Stimulated activated CD8-positive, alpha-beta memory T cell treated with anti-CD3 and anti-CD28 coated beads, Interleukin-15, amount 100 ng/mL, for 1 hour (primary cell): ENCODE data around the gene PPP3R2.
"Not testable (repeated sequence)": the region's sequence is repeated elsewhere in the genome, so short reads cannot be mapped to it uniquely, and the experiment has no call there.

Experiments used
- DNase-seq: peaks from one replicate; pipeline ENCODE4 v3.0.0-alpha.2; 2020; ENCODE audit warnings: low read depth

Gene PPP3R2, protein sequence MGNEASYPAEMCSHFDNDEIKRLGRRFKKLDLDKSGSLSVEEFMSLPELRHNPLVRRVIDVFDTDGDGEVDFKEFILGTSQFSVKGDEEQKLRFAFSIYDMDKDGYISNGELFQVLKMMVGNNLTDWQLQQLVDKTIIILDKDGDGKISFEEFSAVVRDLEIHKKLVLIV

DNA sequence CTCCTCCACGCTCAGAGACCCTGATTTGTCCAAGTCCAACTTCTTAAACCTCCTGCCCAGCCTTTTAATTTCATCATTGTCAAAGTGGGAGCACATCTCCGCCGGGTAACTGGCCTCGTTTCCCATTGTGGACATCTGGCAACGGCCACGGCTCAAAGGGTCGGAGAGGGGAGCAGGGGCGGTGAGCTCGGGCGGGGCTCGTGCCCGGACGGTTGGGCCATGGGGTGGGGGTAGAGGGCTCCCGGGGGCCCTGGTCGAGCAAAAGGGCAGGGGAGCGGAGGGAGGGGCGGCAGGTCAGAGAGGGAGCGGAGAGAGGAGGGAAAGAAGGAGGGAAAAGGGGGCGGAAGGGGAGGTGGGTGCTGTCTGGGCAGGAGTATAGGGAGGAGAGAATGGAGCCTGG, at the start of gene PPP3R2:
TSS of gene PPP3R2 (minus strand) at position 174 of the 400 bp plus-strand sequence. CDS start at position 126, 48 bp downstream.
- DNase-seq = no peak

DNA sequence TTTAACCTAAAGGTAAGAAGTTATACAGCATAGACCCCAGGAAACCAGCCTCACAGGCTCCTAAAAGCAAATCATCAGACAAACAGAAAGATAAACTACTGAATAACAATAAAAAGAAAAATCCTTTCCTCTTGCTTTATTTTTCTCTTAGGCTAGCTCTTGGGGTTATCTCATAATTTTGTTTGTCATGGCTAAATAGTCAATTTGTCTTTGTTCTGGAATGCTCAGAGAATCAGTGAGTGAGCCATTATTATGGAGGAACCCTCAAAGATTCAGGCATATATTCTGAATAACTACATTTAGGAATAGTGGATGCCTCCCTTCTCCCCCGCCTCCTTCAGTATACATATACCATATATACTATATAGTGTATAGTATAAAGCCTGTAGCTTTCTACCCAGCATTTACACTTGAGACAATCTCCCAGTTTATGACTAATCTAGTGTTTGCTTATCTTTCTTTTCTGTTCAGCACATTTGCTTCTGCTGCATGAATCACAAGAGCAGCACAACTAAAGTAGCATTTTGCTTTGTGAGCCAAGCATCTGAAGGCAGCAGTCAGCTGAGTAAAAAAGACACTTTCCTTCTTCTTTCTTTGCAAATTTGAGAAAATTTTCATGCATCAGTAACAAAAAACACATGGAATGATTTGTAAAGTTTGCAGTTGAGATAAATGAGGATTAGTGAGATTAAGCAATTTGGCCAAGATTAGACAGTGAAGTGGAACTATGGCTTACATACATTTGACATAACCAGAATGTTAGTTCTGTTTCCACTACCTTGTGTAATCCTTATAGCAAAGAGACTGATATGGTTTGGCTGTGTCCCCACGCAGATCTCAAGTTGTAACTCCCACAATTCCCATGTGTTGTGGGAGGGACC, 45.3 kb upstream of the PPP3R2 start:
- no peak for DNase-seq

DNA sequence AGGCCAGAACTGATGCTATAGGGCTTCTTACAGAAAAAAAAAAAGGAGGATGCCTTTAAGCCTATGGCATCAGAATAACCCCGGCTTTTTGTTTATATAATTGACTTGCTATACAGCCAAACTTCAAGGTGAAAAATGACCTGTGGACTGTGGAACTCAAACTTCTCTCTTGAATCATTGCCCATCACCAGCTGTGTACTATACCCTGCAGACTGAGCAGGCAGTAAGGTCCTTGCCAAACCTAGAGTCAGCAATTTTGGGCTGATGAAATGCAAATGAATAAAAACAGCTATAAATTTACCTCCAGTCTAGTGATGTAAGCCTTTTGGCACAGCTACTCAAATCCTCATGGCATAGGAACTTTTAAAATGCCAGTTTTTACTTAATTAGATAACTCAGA, 44.5 kb upstream of the PPP3R2 start:
- DNase-seq = no peak

DNA sequence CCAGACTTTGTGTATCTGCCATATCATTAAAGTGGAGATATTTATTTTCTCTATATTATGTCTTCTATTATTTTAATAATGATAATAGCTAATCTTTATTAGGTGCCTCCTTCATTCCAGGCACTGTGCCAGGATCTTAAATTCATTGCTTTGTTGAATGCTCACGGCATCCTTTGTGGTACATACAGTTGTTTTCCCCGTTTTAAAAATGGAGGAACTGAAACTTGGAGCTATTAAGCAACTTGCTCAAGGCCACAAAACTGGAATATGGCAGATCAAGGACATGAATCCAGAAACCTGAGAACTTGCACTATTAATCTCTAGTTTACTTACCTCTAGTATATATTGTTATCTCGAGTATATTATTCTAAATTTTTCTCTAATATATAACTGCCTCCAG, 41.5 kb upstream of the PPP3R2 start:
- no peak for DNase-seq

DNA sequence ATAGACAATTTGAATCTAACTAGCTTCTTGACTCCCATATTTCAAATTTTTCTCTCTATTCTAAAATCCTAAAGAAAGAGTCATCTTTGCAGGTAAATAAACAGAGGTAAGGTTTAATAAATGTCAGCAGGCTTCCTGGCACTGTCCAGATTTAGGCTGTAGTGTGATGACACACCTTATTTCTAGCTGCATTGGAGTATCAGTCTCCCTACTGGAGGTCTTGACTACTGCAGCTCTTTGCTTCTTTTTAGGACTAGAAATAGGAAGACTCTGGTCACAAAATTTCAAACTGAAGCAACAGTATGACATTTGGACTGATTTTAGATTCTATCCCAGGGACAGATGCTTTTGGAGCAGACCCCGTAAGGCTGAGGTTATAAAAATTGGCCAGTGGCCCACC, 40.7 kb upstream of the PPP3R2 start:
- DNase-seq = no peak

DNA sequence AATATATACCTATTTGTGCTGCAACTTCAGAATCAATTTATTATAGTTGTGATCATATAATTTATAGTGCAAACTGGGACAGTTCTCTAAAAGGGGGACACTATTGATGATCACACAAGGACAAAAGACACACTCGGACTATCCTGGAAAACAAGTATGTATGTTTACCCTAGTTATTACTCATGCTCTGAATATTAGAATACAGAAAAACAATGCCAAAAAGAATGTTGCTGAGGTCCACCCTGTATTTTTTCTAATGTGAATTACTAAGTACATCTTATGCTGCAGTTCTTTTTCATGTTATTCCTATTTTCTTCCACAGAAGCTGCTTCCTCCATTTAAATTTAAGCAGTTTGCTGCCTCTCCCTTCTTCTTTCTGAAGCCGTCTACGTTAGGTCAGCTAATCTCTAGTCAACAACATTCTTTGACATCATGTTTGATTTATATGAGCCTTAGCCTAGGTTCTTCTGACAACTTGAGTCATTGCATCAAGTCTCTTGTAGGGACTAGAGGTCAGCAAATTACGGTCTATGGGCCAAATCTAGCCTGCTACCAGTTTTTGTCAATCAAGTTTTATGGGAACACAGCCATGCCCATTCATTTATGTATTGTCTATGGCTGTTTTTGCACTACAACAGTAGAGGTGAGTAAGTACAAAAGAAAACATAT, 40.1 kb upstream of the PPP3R2 start:
- DNase-seq = no peak

DNA sequence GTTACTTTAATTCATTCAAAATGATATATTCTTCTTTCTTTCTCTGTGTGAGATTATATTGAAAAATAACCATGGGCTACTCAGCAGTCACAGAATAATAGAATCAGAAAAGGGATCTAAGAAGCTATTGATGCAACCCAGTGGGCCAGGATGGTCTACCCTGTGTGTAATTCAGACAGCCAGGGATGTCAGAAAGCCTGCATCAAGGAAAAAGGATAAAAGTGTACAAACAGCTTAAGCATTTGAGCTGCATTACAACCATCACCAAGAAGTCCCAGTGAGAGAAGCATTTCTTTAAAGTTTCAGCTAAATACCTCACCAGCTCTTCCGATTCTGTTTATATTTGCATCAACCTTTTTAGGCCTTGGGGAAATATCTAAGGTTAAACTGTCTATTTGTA, 37.8 kb upstream of the PPP3R2 start:
- DNase-seq = no peak

DNA sequence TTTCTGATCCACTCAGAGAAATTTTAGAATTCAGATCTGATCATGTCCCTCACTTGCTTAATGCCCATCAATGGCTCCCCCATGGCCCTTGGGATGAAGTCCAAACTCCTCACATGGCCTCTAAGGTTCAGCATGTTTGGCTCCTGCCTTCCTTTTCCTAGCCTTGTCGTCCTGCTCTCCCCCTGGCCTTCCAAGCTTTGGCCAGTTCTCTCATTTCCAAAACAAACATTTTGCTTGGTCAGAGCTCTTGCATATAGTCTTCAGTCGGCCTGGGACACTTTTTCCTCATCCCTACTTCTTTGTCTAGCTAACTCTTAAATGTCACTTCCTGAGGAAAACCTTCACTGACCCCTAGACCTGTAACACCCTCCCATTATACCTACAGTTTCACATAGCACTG, 37.1 kb upstream of the PPP3R2 start:
- DNase-seq = no peak

DNA sequence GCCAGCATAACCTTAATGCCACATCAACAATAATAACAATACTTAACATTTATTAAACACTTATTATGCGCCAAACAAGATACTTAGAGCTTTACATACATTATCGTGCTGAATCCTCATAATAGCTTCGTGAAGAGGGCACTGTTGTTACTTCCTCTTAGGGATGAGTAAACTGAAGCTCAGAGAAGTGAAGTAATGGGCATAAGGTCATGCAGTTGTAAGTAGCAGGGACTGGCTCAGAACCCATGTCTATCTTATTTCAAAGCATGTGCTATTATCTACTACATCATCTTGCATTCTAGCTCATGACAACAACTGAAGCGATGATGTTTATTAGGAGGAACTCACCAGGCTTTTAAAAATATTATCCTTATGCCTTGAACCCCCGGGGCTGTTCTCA, 34.9 kb upstream of the PPP3R2 start:
- no peak for DNase-seq

DNA sequence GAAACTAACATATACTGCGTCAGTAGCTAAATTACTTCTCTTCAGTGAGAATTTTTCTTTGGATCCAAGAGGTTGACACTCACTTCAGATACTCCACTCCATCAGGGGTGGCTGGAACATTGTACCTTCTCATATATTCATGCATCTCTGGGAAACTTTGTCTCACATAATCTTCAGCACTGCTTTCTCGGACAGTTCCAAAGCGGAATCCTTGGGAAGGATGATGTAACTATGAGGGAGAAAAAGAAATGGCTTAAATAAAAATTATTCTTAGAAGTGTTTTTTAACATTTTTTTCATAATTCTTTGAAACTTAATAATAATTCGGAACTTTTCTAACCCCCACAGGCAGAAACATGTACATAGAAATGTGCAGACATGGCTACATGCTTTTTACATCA, 33.4 kb upstream of the PPP3R2 start:
- no peak for DNase-seq

DNA sequence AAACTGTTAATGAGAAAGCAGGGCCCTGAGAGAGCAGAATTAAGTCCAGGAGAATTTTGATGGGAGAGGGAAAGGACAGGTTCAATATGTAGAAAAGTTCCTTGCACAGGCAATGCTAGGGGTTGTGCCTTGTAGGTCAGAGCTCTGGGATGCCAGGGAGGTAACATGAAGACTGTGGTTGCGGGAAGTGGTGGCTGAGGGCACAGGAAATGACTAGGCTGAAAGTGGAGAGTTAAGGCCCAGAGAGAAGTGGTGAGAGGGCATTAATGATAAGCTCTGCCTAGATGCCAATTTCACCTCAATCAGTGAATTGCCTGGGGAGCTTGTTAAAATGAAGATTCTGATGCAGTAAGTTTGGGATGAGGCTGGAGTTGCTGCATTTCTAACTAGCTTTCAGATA, 31.5 kb upstream of the PPP3R2 start:
- DNase-seq = no peak

DNA sequence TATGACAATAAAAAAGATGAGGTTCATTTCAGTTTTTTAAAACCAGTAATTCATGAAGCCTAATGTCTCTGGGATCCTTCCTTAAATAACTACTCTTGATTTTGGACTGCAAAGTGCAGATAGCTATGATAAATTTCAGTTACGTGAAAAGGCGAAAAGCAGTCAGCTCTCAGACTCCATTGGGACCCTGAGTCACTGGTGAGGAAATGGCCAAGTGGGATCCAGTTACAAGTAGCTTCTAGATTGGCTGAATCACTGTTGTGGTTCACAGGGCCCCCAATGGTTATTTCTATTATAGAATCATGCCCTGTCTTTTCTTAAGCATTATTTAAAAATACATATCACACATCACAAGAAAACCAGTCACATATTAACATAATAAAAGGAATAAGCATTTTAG, 31.1 kb upstream of the PPP3R2 start:
- DNase-seq = no peak

DNA sequence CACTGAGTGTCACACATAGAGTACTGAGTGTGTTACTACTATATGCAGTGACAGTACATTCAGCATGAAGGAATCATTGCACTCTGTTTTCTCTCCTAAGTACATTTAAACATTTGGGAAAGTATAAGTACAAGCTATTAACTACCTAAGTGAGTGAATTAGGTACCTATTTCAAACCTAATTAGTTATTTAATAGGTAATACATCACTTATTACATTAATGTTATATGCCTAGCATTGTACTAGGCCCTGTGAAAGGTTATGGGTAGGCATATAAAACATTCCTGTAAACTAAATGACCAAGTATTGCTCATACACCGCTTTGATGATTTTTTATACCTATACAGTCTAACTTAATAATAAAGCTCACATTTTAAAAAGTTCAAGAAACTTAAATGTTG, 25.7 kb upstream of the PPP3R2 start:
- no peak for DNase-seq

DNA sequence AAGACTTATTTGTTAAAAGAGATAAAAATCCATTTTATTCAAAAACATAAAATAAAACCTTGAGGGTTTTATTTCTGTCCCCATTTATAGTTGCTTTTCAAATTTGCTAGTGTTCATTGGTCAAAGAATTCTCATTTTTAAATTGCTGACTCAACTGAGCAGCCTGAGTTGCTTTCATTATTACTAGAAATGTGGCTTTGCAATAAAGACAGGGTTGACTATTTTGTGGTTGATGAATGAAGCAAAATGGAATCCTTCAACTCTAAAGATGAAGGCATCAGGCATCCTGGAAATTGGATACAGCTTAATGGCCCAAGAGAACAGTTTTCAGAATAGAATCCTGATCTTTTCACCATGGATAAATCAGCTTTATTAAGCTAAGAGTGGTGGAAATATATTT, 23.9 kb upstream of the PPP3R2 start:
- no peak for DNase-seq

DNA sequence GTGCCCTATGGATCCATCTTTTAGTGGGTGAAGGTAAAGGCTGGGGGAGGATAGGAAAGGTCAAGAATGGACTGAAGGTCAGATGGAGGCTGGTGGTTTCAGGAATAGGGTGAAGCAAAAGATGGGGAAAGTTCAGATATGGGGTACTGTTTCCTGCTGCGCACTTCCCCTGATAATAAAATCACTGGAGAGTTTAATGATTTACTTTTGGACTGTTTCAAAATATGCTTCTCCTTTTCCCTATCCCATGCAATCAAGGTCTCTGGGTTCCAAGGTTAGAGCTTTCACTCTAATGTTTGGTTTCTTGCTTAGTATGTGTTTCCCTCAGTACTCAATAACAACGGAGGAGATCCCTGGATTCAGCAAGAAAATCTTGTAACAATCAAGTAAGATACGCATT, 10.8 kb upstream of the PPP3R2 start:
- no peak for DNase-seq

DNA sequence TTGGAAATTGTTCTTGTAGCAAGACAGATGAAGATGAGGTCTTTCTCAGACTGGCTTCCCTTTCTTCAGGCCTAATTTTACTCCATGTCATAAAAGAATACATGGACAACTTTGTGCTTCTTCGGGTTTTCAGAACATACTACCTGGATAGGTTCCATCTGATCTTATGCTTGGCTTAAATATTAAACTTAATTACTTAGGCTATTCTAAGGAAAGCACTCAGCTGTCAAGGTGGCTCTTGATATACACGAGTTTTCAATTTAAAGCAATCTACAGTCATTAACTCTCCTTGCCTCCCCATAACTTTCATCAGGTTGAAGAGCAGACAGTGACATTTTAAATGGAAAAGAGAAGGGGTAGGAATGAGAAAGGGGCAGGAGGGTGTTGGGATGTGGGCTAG, 9.5 kb upstream of the PPP3R2 start:
- no peak for DNase-seq

DNA sequence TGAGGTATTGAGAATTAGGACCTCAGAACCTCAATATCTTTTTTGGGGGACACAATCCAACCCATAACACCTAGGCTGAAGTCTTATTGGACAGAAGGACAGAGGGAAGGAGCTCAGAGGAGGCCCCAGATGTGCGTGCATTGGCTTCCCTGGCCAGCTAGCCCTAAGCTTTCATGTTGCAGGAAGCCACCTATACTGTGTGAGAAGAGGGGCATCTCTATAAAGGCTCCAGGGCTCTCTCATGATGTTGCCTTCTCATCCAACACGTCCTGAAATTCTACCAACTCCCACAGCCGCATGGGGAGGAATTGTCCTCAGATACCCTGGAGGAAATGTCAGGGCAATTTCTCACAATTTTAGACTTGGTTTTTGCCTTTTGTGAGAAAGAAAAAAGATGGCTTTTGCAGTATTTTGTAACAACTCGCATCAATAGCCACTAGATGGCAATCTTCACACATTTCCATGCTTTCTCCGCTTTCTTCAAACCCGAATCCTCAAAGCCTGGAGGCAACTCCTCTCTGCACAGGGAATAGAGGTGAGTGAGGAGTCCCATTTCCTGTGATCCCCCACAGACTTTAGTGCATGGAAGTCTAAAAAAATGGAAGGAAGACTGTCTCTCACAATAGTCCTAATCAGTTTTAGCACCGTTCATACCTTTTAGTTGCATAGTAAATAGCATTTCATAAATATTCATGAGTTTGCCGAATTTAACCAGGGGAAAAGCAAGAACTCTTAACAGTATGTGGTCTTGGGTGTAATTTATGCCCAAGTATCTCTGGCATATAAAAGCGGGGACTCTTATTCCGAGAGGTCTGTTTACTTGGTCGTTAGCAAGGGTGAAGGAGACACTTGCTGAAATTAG, 7.4 kb upstream of the PPP3R2 start:
- DNase-seq = no peak

DNA sequence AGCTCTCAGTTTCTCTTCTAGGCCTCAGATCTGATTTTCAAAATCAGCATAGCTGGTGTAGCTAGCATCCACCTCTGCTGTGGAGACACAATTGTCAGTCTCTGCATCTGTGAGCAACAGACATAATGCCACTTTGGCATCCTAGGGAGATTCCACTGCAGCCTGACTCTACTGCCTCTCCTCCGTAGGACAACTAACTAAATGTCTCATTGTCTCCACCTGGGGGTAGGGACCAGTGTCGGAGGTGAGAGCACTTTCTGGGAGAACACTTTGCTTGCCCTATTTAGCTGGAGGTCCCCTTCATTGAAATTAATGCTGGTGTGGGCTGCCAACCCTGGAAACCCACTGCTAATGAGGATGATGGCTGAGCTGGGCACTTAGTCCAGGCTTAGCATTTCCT, 1.4 kb downstream of the PPP3R2 start:
- DNase-seq = no peak

DNA sequence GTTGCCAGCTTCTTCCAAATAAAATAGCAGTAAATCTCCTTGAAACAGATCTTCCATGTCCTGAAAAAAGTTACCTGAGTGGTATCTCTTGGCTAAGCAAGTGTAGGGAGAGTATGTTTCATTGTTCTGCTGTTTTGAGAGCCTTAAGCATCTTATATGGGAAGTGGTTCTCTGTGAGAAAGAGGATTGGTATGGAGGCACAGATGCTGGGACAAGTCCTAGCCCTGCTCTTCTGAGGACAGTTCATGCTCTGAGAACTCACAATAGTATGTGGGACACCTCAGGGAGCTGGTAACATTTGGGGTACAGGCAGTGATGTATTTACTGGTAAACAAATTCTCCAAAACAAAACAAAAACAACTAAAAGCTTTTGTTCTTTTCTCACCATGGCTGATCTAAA, 2.0 kb downstream of the PPP3R2 start:
- DNase-seq = no peak

DNA sequence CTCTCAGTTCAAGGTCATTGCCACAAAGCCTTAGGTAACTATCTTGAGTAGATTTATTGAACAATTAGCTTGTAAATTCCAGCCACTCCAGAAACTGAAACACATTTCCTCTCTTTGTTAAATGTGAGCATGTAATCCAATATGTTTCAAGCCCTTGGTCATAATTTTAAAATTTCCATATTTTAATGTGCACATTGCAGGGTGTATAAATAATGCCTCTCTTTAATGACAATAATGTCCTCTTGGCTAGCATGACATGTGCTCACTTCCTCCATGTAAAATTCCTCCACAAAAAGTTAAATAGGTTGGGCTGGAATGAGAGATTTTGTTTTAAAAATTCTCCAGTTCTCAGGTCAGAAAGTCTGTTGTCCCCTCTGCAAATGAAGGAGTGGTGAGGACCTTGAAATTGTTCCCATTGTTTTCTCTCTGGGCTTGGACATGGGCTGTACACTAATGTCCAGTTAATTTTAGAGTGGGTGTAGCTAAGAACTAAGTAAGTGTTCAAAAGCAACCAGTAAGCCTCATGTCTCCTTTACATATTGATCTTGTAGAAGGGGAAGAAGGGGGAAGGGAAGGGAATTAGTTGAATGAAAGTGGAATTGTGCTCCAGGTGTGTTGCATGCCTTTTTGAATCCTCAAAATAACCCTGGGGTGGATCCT, 2.9 kb downstream of the PPP3R2 start:
- DNase-seq = no peak

DNA sequence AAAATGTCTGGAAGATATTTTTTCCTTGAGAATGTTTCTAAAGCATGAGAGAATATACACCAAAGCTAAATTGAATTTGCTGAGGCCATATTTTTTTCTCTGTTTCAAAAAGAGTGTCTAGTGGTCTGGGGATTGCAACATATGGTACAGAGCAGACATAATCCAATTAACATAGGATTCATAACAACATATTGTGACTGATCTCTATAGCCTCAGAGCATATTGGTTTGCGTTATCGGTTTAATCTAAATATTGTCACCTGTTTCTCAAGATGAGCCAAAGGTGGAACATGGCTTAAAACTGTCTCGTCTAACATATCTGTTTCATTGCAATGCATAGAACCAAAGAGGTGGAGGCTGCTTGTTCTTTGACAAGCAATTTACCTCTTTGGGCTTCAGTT, 3.9 kb downstream of the PPP3R2 start:
- no peak for DNase-seq

DNA sequence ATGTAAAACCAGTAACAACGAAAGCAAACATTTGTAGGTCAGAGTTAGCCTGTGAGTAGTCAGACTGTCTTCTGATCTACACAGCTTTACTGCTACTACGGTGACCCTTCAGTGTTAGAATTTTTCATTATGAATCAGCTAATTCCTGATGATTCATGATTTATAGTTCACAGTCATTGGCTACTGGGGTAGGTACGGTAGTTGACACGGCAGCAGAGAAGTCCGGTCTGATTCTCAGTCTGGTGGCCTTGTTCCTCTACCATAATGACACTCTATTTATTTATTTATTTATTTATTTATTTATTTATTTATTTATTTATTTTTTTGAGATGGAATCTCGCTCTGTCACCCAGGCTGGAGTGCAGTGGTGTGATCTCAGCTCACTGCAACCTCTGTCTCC, 4.7 kb downstream of the PPP3R2 start:
- not testable (repeated sequence) for DNase-seq
